ENCODE data around the gene HDAC4. TPM values are rescaled to one million over a fixed set of nuclear protein-coding genes. Genes with fewer than 3 reads are reported as not detected.

Gene HDAC4
- total and polyA plus RNA-seq, 2 of the 8 experiments (the other 6 are each of a cell fraction or from before 2014, with no cell fraction given) = 15.4 to 31.5 TPM

- Histone ChIP-seq H4K8ac (ENCODE audit: extremely low read depth, insufficient read depth, low read length) (no peak overlapping the region), H2AK5ac (ENCODE audit: low read depth, low read length) (peak overlapping the region; percentile 94; the same call in 1 of the 2 replicates), H4K20me1 (replicated peaks in 1 of 2; ENCODE audit: control insufficient read depth in 1 of 2, insufficient read depth in 2 of 2, low read length in 2 of 2) (peaks cover 0 to 11% of the 10 kb centered on the region in 2 experiments), H2BK15ac (ENCODE audit: low read length) (0 out of 2 replicates have a peak overlapping the region, but pooled peaks have one; percentile 93), H3K18ac (ENCODE audit: extremely low read depth, low read length) (peak overlapping the region; percentile 79; the same call in 1 of the 2 replicates), H3K4me1 (replicated peaks in 1 of 4; ENCODE audit: control insufficient read depth in 3 of 4, insufficient read depth in 4 of 4, low read length in 3 of 4) (peaks cover 28 to 60% (median 44%) of the 10 kb centered on the region in 4 experiments), H3K4ac (replicated peaks; ENCODE audit: insufficient read length, low read depth, low read length) (no peak overlapping the region), H3K36me3 (ENCODE audit: control insufficient read depth in 2 of 4, insufficient read depth in 4 of 4, low read length in 3 of 4) (no peaks in the 10 kb centered on the region), H2AFZ (ENCODE audit: low read length) (no peak overlapping the region), H3K4me3 (ENCODE audit: extremely low read depth in 1 of 4, insufficient read depth in 2 of 4, low read depth in 3 of 4, low read length in 4 of 4) (no peak overlapping the region), H4K91ac (replicated peaks; ENCODE audit: insufficient read length, low read length) (peak overlapping the region; percentile 72), H2BK5ac (ENCODE audit: low read depth, low read length) (peak overlapping the region; percentile 69; the same call in 1 of the 2 replicates), H3K56ac (replicated peaks; ENCODE audit: insufficient read length, low read depth, low read length) (no peak overlapping the region), H3K4me2 (ENCODE audit: insufficient read depth in 1 of 2, low read depth in 2 of 2, low read length in 2 of 2) (no peak overlapping the region), H3K27me3 (replicated peaks in 1 of 4; ENCODE audit: control insufficient read depth in 3 of 4, extremely low read depth in 1 of 4, insufficient read depth in 3 of 4, low read length in 3 of 4) (no peaks in the 10 kb centered on the region), H2BK120ac (replicated peaks; ENCODE audit: low read depth, low read length) (peak overlapping the region; percentile 40), H3K14ac (ENCODE audit: insufficient read length) (no peak overlapping the region), H3K79me2 (ENCODE audit: control insufficient read depth in 1 of 2, insufficient read depth in 2 of 2, low read length in 2 of 2) (peaks cover 0 to 61% of the 10 kb centered on the region in 2 experiments; a peak in 3 of 4 replicates), H4K5ac (ENCODE audit: insufficient read length, low read depth, low read length) (no peak overlapping the region), H3K9me3 (ENCODE audit: insufficient read depth in 2 of 2, low read depth in 1 of 2, low read length in 1 of 2) (no peaks in the 10 kb centered on the region), H2BK12ac (ENCODE audit: low read depth, low read length) (peak overlapping the region; percentile 96), H2BK20ac (ENCODE audit: low read length) (peak overlapping the region; percentile 51; the same call in 1 of the 2 replicates), H3K9ac (replicated peaks in 1 of 4; ENCODE audit: extremely low read depth in 1 of 4, low read depth in 3 of 4, low read length in 3 of 4) (no peak overlapping the region), H3K79me1 (ENCODE audit: low read depth, low read length) (peaks cover 12% of the 10 kb centered on the region), H3K23me2 (ENCODE audit: low read depth, low read length) (no peaks in the 10 kb centered on the region), H3K27ac (ENCODE audit: low read depth, low read length) (peak overlapping the region; percentile 21; the same call in 1 of the 2 replicates), H3K23ac (ENCODE audit: insufficient read length) (no peak overlapping the region)
- WGBS, 2 experiments (ENCODE audit: extremely low coverage in 1 of 2, insufficient coverage in 1 of 2, insufficient read length in 1 of 2, insufficient replicate concordance in 2 of 2, low coverage in 1 of 2, low lambda C conversion rate in 2 of 2, missing lambda C conversion rate in 1 of 2) = 87% methylated on average over 15 of the region's 15 CpGs; no CpG with 5 or more reads in 1 of the 2 experiments
- DNase-seq (ENCODE audit: low read depth in 1 of 2, low spot score in 2 of 2) = no peak
- no peak for FAIRE-seq
- ChIA-PET POLR2A (ENCODE audit: partially characterized antibody) (interaction anchor here (0.9 to 2.0 kb wide), 2 partner anchors 15 to 30 kb away, joined by 3 to 5 read pairs; no protein-coding TSS in a partner anchor), CTCF (ENCODE audit: partially characterized antibody) (interaction anchor here (0.7 to 8.0 kb wide), 12 partner anchors 10 to 149 kb away, joined by 3 to 44 read pairs (median 4); no protein-coding TSS in a partner anchor)
- no peak for TF ChIP-seq CEBPB (IDR thresholded peaks at IDR 0.05; ENCODE audit: low read depth, low read length)
- TF ChIP-seq KDM4A (IDR thresholded peaks at IDR 0.05; ENCODE audit: low read depth, low read length, severe bottlenecking) = no peak
- TF ChIP-seq NRF1 (IDR thresholded peaks at IDR 0.05; ENCODE audit: low read depth, low read length) = no peak
- TF ChIP-seq RNF2 (IDR thresholded peaks at IDR 0.05; ENCODE audit: borderline replicate concordance, low read depth, low read length, missing control alignments, poor library complexity, severe bottlenecking) = no peak
- TF ChIP-seq CTBP2 (IDR thresholded peaks at IDR 0.05; ENCODE audit: borderline replicate concordance, insufficient read depth, insufficient read length, low read length) = no peak
- no peak for TF ChIP-seq FOSL1 (IDR thresholded peaks at IDR 0.05; ENCODE audit: insufficient read depth, low read depth, low read length)
- TF ChIP-seq E2F6 (IDR thresholded peaks at IDR 0.05) = no peak
- TF ChIP-seq CBX5 (IDR thresholded peaks at IDR 0.05; ENCODE audit: low read depth, low read length) = no peak
- no peak for TF ChIP-seq TAF7 (optimal IDR thresholded peaks at IDR 0.05; ENCODE audit: borderline replicate concordance, low read depth, low read length)
- no peak for TF ChIP-seq BRCA1 (IDR thresholded peaks at IDR 0.05; ENCODE audit: low read depth, low read length)
- no peak for TF ChIP-seq JUND (IDR thresholded peaks at IDR 0.05; ENCODE audit: low read length)
Observed at GRCh38 chr2:239293775-239294430, 106.9 kb downstream of the HDAC4 start.

Measured in H1 (cell line).